Stimulated activated CD4-positive, alpha-beta T cell treated with anti-CD3 and anti-CD28 coated beads, TNF-alpha, amount 100 ng/mL, for 1 hour (primary cell): Measurements from ENCODE around the gene KRT33A.

ENCODE experiments used
- DNase-seq, 3 donors: peaks; one replicate each; pipeline ENCODE4 v3.0.0-alpha.2; 2020; ENCODE audit warnings: low read depth in 3 of 3, low spot score in 1 of 3

Gene KRT33A

GRCh38 chr17:41304091-41304490 lies 46.5 kb downstream of the KRT33A start:
- no peak for DNase-seq

GRCh38 chr17:41302981-41303380 lies 47.6 kb downstream of the KRT33A start:
- no peak for DNase-seq

GRCh38 chr17:41301916-41302901 lies 48.4 kb downstream of the KRT33A start, which contains the start of gene KRTAP29-1:
Gene KRTAP29-1, minus strand, starts transcription at chr17:41302851. Its CDS starts 0 bp downstream, at chr17:41302851.
- DNase-seq: no peak

- DNase-seq: no peak
These were observed 49.3 kb downstream of the KRT33A start for GRCh38 chr17:41301204-41301790.

- DNase-seq: no peak
These were observed 52.0 kb downstream of the KRT33A start for GRCh38 chr17:41298458-41299135.

- DNase-seq: no peak
These were observed 53.8 kb downstream of the KRT33A start for GRCh38 chr17:41296846-41297245.
